BE2C (cell line): ENCODE results near the gene RTKN2.
"Not testable (repeated sequence)": the region's sequence is repeated elsewhere in the genome, so short reads cannot be mapped to it uniquely, and the experiment has no call there.

ENCODE experiments used
- DNase-seq: peaks from one replicate; pipeline ENCODE4 v3.0.0-alpha.2; 2020
- H3K27me3 ChIP-seq: fragments of 250-450 bp; sonication (Bioruptor Pico); 2 replicates; pipeline ENCODE4 v1.5.1; 2020; ENCODE audit warnings: mild to moderate bottlenecking
- H3K36me3 ChIP-seq: fragments of 250-450 bp; sonication (Bioruptor Pico); 2 replicates; pipeline ENCODE4 v1.5.1; 2020; ENCODE audit warnings: mild to moderate bottlenecking
- H3K4me1 ChIP-seq: fragments of 250-450 bp; sonication (Bioruptor Pico); 2 replicates; pipeline ENCODE4 v1.5.1; 2020
- H3K4me3 ChIP-seq: 2 replicates; pipeline ENCODE4 v1.5.1; 2011; ENCODE audit warnings: low read depth, low read length
- H3K9me3 ChIP-seq: fragments of 250-450 bp; sonication (Bioruptor Pico); 2 replicates; pipeline ENCODE4 v1.5.1; 2020
- TF ChIP-seq, protein P1 (sequence below): IDR thresholded peaks from 2 replicates; pipeline ENCODE4 v1.5.1; 2012; ENCODE audit warnings: mild to moderate bottlenecking, low read depth, low read length

The RTKN2 gene

DNA sequence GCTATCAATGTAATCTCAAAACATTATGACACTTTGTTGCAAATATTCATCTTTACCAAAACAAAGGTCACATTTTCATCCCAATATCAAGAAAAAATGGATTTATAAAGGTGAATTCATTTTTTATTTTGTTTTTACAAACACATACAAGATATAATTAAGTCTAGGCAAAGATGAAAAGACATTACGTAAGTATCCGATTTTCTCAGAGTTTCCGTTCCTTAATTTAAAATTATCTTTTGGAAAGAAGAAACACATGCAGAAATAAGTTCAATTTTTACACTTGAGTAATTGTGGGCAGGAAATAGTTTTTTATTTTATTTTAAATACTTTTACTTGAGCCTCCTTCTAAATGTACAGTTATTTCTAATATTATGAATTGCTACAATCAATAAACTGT, 24.6 kb downstream of the RTKN2 start:
- Histone ChIP-seq H3K36me3 (no peaks in the 10 kb centered on the region), H3K4me3 (no peak overlapping the region), H3K9me3 (no peaks in the 10 kb centered on the region), H3K27me3 (no peaks in the 10 kb centered on the region), H3K4me1 (peaks cover 33% of the 10 kb centered on the region)
- no peak for DNase-seq
- TF ChIP-seq, protein P1, sequence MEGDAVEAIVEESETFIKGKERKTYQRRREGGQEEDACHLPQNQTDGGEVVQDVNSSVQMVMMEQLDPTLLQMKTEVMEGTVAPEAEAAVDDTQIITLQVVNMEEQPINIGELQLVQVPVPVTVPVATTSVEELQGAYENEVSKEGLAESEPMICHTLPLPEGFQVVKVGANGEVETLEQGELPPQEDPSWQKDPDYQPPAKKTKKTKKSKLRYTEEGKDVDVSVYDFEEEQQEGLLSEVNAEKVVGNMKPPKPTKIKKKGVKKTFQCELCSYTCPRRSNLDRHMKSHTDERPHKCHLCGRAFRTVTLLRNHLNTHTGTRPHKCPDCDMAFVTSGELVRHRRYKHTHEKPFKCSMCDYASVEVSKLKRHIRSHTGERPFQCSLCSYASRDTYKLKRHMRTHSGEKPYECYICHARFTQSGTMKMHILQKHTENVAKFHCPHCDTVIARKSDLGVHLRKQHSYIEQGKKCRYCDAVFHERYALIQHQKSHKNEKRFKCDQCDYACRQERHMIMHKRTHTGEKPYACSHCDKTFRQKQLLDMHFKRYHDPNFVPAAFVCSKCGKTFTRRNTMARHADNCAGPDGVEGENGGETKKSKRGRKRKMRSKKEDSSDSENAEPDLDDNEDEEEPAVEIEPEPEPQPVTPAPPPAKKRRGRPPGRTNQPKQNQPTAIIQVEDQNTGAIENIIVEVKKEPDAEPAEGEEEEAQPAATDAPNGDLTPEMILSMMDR, result no peak

DNA sequence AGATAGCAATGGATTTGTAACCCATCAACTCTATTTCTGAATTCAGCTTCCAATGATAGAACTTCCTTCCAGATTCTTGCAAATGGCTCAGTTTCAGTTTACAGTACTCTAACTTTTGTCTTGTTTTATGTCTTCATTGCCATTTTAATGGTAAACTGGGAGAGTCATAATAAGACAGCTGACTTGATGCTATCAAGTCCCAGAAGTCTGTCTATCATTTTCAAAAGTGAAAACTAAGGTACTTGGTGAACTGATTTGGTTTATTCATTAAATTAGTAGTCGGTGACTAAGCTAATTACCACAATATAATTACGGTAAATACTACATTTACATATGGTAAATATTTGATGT, 25.0 kb downstream of the RTKN2 start:
- TF ChIP-seq, protein P1, result no peak
- DNase-seq, result no peak
- H3K4me3 ChIP-seq, result peak overlapping the region; percentile 13
- H3K27me3 ChIP-seq, result no peaks in the 10 kb centered on the region
- H3K9me3 ChIP-seq, result no peaks in the 10 kb centered on the region
- H3K4me1 ChIP-seq, result peaks cover 33% of the 10 kb centered on the region
- H3K36me3 ChIP-seq, result no peaks in the 10 kb centered on the region

DNA sequence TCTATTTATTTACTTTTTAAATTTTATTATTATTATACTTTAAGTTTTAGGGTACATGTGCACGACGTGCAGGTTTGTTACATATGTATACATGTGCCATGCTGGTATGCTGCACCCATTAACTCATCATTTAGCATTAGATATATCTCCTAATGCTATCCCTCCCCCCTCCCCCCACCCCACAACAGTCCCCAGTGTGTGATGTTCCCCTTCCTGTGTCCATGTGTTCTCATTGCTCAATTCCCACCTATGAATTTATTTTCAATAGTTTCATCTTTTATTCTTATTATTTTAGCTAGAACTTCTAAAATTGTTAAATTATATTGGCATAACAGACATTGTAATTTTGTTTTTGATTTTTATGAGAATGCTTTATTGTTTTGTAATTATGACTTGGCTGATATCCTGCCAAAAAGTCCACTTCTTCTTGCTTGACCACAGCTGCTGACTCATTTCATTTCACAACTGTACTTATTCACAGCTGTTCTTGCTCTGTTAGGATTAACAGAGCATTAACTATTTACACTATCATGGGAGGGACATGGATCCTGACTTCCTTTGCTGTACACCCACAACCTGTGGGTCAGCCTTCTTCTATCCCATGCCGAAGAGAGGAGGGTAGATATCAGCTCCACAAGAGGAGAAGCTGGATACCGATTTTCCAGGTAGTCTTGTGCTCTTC, 25.5 kb downstream of the RTKN2 start:
- peaks cover 33% of the 10 kb centered on the region for H3K4me1 ChIP-seq
- H3K9me3 ChIP-seq, DNase-seq, H3K27me3 ChIP-seq, H3K36me3 ChIP-seq: not testable (repeated sequence)
- peak overlapping the region; percentile 13 for H3K4me3 ChIP-seq

DNA sequence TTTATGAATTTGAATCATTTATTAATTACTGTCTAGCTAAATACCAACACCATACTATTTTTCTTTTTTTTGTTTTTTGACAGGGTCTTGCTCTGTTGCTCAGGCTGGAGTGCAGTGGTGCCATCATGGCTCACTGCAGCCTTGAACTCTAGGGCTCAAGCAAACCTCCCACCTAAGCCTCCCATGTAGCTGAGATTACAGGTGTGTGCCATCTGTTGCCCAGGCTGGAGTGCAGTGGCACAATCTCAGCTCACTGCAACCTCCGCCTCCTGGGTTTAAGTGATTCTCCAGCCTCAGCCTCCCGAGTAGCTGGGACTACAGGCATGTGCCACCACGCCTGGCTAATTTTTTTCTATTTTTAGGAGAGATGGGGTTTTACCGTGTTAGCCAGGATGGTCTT, 27.1 kb downstream of the RTKN2 start:
- peaks cover 24% of the 10 kb centered on the region for H3K4me1 ChIP-seq
- H3K9me3 ChIP-seq, H3K36me3 ChIP-seq, H3K4me3 ChIP-seq, DNase-seq, H3K27me3 ChIP-seq: not testable (repeated sequence)

DNA sequence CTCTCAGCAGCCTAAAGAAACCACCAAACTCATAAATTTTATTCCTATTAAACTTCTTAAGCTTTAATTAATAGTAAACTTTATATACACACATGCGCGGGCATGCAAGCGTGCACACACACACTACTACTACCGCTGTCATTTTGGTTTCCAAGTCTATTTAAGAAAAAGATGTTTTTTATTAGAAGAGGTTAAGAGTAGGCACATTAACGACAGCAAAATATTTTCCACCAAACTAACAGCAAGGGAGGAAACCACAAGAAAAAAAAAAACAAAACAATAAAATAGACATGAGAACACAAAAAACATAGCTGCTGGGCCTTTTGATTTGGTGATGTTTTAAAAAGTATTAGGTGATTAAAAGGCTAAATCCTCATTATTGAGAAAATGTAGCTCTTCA, 28.6 kb downstream of the RTKN2 start:
- TF ChIP-seq, protein P1, result no peak
- no peak for DNase-seq
- Histone ChIP-seq H3K36me3 (no peaks in the 10 kb centered on the region), H3K4me3 (no peak overlapping the region), H3K4me1 (peaks cover 15% of the 10 kb centered on the region), H3K9me3 (no peaks in the 10 kb centered on the region), H3K27me3 (no peaks in the 10 kb centered on the region)

DNA sequence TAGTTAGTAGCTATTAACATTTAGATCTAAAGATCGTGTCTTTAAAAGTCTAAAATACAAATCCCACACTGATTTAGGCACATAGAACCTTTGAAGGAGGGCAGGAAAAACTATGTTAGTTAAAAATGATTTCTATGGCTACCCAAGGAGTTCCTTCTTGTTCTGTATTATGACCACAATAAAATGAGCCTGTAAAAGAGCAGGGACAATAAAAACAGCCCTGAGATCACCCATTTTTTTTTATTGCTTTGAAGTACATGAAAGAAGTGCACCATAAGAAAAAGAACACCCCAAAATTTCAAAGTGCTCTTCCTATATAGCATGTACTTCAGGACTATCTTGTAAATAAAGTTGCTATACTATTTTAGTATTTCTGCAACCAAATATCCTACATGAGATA, 29.8 kb downstream of the RTKN2 start:
- Histone ChIP-seq H3K36me3 (no peaks in the 10 kb centered on the region), H3K4me3 (no peak overlapping the region), H3K9me3 (no peaks in the 10 kb centered on the region), H3K4me1 (peaks cover 11% of the 10 kb centered on the region), H3K27me3 (no peaks in the 10 kb centered on the region)
- TF ChIP-seq, protein P1, result no peak
- DNase-seq, result no peak

DNA sequence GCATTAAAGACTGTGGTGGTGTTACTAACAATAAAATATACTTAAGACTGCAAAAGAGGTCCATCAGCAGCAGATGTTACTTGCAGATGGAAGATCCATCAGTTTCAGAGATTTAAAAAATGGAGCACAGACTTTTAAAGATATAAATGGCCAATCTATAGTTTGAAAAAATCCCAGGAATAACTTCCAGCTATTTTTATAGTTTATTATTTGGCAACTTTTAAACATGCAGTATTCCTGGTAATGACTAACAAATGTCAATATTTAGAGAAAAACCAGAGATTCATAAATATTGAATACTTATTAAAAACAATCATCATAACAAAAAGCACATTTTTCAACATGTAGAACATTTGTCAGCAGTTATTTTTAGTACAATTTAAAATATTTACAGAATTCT, 30.7 kb downstream of the RTKN2 start:
- Histone ChIP-seq H3K4me3 (no peak overlapping the region), H3K9me3 (no peaks in the 10 kb centered on the region), H3K36me3 (no peaks in the 10 kb centered on the region), H3K4me1 (peaks cover 4% of the 10 kb centered on the region; the same call in 1 of the 2 replicates), H3K27me3 (no peaks in the 10 kb centered on the region)
- DNase-seq, result no peak
- TF ChIP-seq, protein P1, result no peak
